ENCODE results near the gene DPPA2.

The DPPA2 gene

DNA sequence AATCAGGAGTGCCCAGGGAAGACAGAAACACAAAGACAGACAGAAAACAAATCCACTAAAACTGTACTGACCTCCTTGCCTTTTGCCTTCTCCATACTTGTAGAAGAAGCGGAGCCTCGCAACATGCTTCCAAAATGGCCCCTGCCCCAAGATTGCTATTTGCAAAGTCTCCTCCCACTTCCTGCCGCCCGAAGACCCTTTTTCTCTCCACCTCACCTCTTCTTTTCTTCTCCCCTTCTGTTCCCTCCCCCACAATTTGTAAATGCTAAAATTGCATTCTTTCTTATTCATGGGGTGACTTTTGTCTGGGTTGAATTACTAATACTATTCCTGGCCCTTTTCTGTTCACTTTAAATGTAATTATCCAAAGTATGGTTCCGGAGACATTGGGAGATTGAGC, 21.1 kb upstream of the DPPA2 start, which contains the start of gene DPPA4:
TSS of gene DPPA4 (minus strand) at position 154 of the 400 bp plus-strand sequence. CDS start at position 125, 29 bp downstream.
- Mint-ChIP-seq H3K27ac (no peak within 1 kb of the TSS), H3K36me3 (no peaks in the 10 kb centered on the region), H3K4me1 (peaks cover 16% of the 10 kb centered on the region), H3K9me3 (no peaks in the 10 kb centered on the region), H3K4me3 (peak within 1 kb of the TSS; percentile 52)
- no peak for ATAC-seq
- DNase-seq (ENCODE audit: low spot score in 2 of 2), result no peak

- Mint-ChIP-seq H3K4me3 (peak overlapping the region; percentile 52), H3K9me3 (no peaks in the 10 kb centered on the region), H3K4me1 (peaks cover 16% of the 10 kb centered on the region), H3K27ac (no peak overlapping the region), H3K36me3 (no peaks in the 10 kb centered on the region)
- peak; percentile 50 for ATAC-seq
- no peak for DNase-seq (ENCODE audit: low spot score in 2 of 2)
These were observed 20.1 kb upstream of the DPPA2 start for GRCh38 chr3:109336291-109336861.

- H3K4me1 Mint-ChIP-seq, result peaks cover 16% of the 10 kb centered on the region
- no peaks in the 10 kb centered on the region for H3K9me3 Mint-ChIP-seq
- no peaks in the 10 kb centered on the region for H3K36me3 Mint-ChIP-seq
- no peak for DNase-seq (ENCODE audit: low spot score in 2 of 2)
- no peak overlapping the region for H3K4me3 Mint-ChIP-seq
- no peak overlapping the region for H3K27ac Mint-ChIP-seq
- ATAC-seq, result no peak
These were observed 18.3 kb upstream of the DPPA2 start for GRCh38 chr3:109334572-109334971.

DNA sequence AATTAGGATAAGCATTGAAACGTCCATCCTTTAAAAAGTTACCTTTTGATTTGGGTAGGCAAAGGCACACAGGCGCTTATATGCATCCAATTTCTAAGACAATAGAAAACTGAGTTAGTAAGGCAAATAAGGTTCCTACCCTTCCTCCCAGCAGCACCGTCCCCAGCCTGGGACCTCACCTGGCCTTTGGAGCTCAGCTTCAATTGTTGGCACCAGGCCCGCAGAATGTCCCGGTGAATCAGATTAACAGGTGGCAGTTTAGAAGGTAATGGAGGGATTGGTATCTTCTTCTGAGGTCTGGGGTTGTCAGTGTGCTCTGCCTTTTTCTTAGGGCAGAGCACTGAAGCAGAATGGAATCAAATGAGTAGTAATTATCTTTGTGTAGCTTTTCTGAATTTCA, 15.4 kb upstream of the DPPA2 start:
- ATAC-seq (no peak), DNase-seq (ENCODE audit: low spot score in 2 of 2) (no peak)
- Mint-ChIP-seq H3K27ac (no peak overlapping the region), H3K9me3 (no peaks in the 10 kb centered on the region), H3K36me3 (no peaks in the 10 kb centered on the region), H3K4me3 (no peak overlapping the region), H3K4me1 (peaks cover 5% of the 10 kb centered on the region)

DNA sequence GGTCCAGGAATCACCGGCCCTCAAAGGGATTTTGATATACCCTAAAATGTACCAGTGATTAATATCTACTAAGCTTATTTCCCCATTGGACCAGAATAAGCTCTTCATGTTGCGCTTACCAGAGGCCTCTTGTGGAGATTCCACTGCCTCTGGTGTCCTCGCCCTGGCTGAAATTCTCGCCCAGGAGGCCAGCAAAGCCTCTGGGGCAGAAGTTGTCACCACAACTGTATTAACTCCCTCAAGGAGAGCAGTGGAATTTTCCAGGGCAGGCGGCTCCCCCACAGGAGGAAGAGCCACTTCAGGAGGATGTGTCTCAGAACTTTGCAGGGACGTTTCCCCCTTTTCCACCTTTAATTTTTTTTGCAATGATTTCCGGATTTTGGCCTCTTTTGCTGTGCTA, 14.1 kb upstream of the DPPA2 start:
- no peak for ATAC-seq
- H3K9me3 Mint-ChIP-seq, result no peaks in the 10 kb centered on the region

DNA sequence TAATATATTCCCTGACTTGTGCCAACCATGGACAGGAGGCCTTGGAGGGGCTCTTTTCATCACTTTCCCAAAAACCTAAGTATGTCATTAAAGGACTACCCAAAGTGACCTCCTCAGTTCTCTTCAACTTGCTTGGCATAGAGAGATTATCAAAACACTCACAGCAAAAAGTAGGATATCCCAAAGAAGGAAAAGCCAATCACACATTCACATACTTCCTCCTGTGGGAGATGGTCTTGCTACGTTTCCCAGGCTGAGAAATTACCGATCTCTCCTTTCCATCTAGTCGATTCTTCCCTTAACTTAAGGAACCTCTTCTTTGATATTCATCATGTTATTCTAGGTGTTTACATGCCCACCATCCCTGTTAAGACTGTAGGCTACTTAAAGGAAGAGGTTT, 11.9 kb upstream of the DPPA2 start:
- no peaks in the 10 kb centered on the region for H3K36me3 Mint-ChIP-seq
- H3K4me1 Mint-ChIP-seq, result no peaks in the 10 kb centered on the region
- H3K27ac Mint-ChIP-seq, result no peak overlapping the region
- no peak overlapping the region for H3K4me3 Mint-ChIP-seq
- H3K9me3 Mint-ChIP-seq, result no peaks in the 10 kb centered on the region
- ATAC-seq (no peak), DNase-seq (ENCODE audit: low spot score in 2 of 2) (no peak)

More for the DNA sequence above, 14.1 kb upstream of the DPPA2 start:
- DNase-seq (ENCODE audit: low spot score in 2 of 2), result no peak
- H3K36me3 Mint-ChIP-seq, result no peaks in the 10 kb centered on the region
- H3K27ac Mint-ChIP-seq, result no peak overlapping the region
- no peak overlapping the region for H3K4me3 Mint-ChIP-seq
- no peaks in the 10 kb centered on the region for H3K4me1 Mint-ChIP-seq

DNA sequence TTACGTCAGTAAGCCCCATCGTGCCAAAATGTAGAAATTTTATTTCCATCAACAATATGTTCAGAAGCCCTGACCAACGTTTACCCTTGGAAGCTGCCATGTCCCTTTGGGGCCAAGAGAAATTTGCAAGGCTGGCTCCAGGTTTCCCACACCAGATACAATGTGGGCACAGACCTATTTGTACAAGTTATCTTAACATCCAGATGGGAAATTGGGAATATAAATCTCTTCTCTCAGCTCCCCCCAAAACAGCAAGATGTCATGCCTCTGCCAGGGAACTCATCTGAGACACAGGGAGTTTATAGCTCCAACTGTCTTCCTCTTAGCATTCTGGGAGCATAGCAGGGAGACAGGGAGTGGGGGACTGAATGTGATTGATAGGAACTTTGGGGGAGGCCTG, 9.3 kb upstream of the DPPA2 start:
- Mint-ChIP-seq H3K27ac (no peak overlapping the region), H3K4me1 (no peaks in the 10 kb centered on the region), H3K9me3 (no peaks in the 10 kb centered on the region), H3K4me3 (no peak overlapping the region), H3K36me3 (no peaks in the 10 kb centered on the region)
- ATAC-seq, result no peak
- DNase-seq (ENCODE audit: low spot score in 2 of 2), result no peak

GRCh38 chr3:109325109-109325508, 8.8 kb upstream of the DPPA2 start:
- DNase-seq (ENCODE audit: low spot score in 2 of 2), result no peak
- H3K27ac Mint-ChIP-seq, result no peak overlapping the region
- H3K4me3 Mint-ChIP-seq, result no peak overlapping the region
- H3K36me3 Mint-ChIP-seq, result no peaks in the 10 kb centered on the region
- no peaks in the 10 kb centered on the region for H3K4me1 Mint-ChIP-seq
- no peaks in the 10 kb centered on the region for H3K9me3 Mint-ChIP-seq
- no peak for ATAC-seq

- ATAC-seq (no peak), DNase-seq (ENCODE audit: low spot score in 2 of 2) (no peak)
- Mint-ChIP-seq H3K27ac (no peak overlapping the region), H3K4me3 (no peak overlapping the region), H3K4me1 (no peaks in the 10 kb centered on the region), H3K9me3 (no peaks in the 10 kb centered on the region), H3K36me3 (no peaks in the 10 kb centered on the region)
These were observed 3.3 kb downstream of the DPPA2 start for GRCh38 chr3:109313061-109313460.

GRCh38 chr3:109297496-109297895, 18.8 kb downstream of the DPPA2 start:
- Mint-ChIP-seq H3K4me1 (no peaks in the 10 kb centered on the region), H3K9me3 (no peaks in the 10 kb centered on the region), H3K36me3 (no peaks in the 10 kb centered on the region), H3K4me3 (no peak overlapping the region), H3K27ac (no peak overlapping the region)
- no peak for DNase-seq (ENCODE audit: low spot score in 2 of 2)
- ATAC-seq, result no peak

DNA sequence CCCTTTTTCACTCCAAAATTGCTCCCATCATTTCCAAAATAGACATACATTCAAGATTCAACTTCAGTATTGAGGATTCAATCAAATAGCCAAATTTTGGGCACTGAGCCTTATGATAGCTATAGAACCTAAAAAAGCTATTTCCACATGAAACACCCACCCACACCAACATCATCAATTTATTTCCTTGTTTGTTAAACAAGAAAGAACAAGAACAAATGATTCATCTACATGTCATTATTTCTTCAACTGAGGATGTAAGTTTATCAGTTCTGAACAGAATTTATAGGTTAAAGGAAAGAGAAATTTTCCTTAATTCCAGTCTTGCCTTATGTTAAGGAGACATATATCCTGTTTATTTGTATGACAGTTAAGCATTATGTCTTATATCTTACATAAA, 32.2 kb downstream of the DPPA2 start:
- Mint-ChIP-seq H3K27ac (no peak overlapping the region), H3K4me1 (no peaks in the 10 kb centered on the region), H3K4me3 (no peak overlapping the region), H3K9me3 (no peaks in the 10 kb centered on the region), H3K36me3 (no peaks in the 10 kb centered on the region)
- DNase-seq (ENCODE audit: low spot score in 2 of 2) (no peak), ATAC-seq (no peak)

DNA sequence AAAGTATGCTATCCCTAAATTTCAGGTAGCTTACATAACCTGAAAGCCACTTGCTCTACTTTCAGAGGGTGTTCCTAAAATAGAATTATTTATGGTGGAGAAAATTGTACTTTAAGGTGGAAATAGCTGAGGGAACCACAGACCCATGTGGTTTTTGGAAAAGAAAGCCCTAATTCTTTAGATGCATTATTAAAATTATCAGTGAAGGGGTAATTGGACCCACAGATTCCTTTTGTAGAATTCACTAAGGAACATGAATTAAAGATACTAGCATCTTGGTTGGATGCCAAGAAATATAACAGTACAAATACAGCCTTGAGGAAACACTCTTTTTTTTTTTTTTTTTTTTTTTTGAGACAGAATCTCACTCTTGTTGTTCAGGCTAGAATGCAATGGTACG, 37.8 kb downstream of the DPPA2 start:
- H3K27ac Mint-ChIP-seq, result no peak overlapping the region
- H3K4me1 Mint-ChIP-seq, result no peaks in the 10 kb centered on the region
- ATAC-seq (no peak), DNase-seq (ENCODE audit: low spot score in 2 of 2) (no peak)
- H3K36me3 Mint-ChIP-seq, result no peaks in the 10 kb centered on the region
- H3K4me3 Mint-ChIP-seq, result no peak overlapping the region
- no peaks in the 10 kb centered on the region for H3K9me3 Mint-ChIP-seq

DNA sequence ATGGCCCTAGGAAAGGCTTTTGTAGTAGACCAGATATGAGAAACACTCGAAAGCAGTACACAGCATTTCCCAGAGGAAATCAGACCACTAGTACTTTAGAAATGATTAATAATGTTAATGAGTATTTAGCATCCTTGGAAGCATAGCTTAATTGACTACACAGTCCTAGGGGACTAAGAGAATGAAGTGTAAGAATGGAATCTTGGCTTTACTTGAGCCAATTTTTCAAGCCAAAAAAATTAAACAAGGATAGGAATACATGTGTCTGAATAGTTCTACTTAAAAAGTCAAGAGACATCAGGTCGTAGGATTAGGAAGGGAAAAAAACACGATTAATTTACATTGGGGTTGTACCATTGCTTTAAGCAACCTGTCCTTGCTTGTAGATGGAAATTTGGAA, 38.2 kb downstream of the DPPA2 start:
- Mint-ChIP-seq H3K9me3 (no peaks in the 10 kb centered on the region), H3K4me1 (no peaks in the 10 kb centered on the region), H3K36me3 (no peaks in the 10 kb centered on the region), H3K27ac (no peak overlapping the region), H3K4me3 (no peak overlapping the region)
- ATAC-seq (no peak), DNase-seq (ENCODE audit: low spot score in 2 of 2) (no peak)

DNA sequence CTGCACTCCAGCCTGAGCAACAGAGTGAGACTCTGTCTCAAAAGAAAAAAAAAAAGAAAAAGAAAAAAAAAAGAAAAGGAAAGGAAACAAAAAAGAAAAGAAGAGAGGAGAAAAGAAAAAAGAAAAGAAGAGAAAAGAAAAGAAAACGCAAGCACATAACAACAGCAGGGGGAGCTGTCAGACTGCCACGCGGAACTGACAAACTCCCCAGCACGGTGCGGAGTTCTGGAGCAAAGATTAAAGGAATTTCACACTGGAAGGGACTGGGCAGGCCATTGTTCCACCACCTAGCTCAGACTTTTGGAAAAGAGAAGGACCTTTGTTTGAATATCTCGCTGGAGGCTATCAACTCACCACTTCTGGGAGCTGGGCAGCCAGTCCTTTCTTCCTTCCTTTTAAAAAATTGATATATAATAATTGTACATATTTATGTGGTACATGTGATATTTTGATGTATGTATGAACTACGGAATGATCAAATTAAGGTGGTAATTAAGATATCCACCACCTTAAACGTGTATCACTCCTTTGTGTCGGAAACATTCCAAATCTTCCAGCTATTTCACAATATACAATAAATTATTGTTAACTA, 40.5 kb downstream of the DPPA2 start:
- Mint-ChIP-seq H3K9me3 (no peaks in the 10 kb centered on the region), H3K4me1 (no peaks in the 10 kb centered on the region), H3K27ac (no peak overlapping the region), H3K36me3 (no peaks in the 10 kb centered on the region), H3K4me3 (no peak overlapping the region)
- ATAC-seq, result no peak
- no peak for DNase-seq (ENCODE audit: low spot score in 2 of 2)

DNA sequence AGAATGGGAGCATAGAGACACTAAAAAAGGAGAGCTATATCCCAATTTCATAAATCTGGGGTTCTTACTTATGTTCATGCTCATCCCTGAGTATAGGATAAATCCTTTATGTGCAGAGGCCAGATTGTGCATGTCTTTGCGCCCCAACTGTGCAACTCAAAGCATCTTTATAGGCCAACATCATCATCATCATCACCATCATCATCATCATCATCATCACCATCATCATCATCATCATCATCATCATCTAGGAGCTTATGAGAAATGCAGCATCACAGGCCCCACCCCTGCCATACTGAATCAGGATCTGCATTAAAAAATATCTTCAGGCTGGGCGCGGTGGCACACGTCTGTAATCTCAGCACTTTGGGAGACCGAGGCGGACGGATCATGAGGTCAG, 45.5 kb downstream of the DPPA2 start:
- Mint-ChIP-seq H3K36me3 (no peaks in the 10 kb centered on the region), H3K27ac (no peak overlapping the region), H3K4me3 (no peak overlapping the region), H3K9me3 (no peaks in the 10 kb centered on the region), H3K4me1 (no peaks in the 10 kb centered on the region)
- ATAC-seq, result no peak
- no peak for DNase-seq (ENCODE audit: low spot score in 2 of 2)

DNA sequence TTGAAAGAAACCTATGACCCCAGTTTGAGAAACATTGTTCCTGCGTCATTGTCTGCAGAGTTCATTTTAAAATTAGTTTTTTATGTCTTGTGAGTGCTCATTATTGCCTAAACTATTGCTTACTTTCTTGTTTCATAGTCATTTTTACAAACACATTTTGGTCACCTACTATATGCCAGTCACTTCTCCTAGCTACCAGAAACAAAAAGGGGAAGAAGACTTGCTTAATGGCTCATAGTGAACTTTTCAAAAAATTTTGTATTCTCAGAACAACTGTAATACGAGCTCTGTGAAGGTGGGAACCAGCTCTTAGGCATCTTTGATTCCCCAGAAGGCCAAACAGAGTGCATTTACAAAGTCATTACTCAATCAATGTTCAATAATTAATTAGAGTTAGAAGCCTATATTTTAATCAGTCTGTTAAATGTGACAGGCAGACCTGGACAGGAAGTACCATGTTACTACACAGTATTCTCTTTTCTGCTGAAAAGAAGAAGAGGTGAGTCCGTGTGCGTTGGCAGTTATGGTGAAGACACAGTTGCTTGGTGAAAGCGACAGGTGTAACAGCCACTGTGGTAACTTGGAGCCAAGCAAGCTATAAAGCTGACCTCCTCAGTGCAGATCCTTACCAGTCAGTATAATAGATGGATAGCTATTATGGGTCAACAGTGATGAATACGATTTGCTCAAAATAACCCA, 46.6 kb downstream of the DPPA2 start:
- Mint-ChIP-seq H3K27ac (no peak overlapping the region), H3K4me3 (no peak overlapping the region), H3K9me3 (no peaks in the 10 kb centered on the region), H3K4me1 (no peaks in the 10 kb centered on the region), H3K36me3 (no peaks in the 10 kb centered on the region)
- DNase-seq (ENCODE audit: low spot score in 2 of 2), result no peak
- no peak for ATAC-seq
